Stimulated activated CD8-positive, alpha-beta memory T cell treated with anti-CD3 and anti-CD28 coated beads, Interleukin-7, amount 100 ng/mL, for 1 hour (primary cell): ENCODE data around the gene RAE1.
A peak's percentile ranks its signal among the peaks of the same experiment; 100 is the strongest.
"Not testable (repeated sequence)": the region's sequence is repeated elsewhere in the genome, so short reads cannot be mapped to it uniquely, and the experiment has no call there.

Source experiments
- DNase-seq, 2 donors: peaks; one replicate each; pipeline ENCODE4 v3.0.0-alpha.2; 2020; ENCODE audit warnings: low read depth in 2 of 2

RAE1 gene

DNA sequence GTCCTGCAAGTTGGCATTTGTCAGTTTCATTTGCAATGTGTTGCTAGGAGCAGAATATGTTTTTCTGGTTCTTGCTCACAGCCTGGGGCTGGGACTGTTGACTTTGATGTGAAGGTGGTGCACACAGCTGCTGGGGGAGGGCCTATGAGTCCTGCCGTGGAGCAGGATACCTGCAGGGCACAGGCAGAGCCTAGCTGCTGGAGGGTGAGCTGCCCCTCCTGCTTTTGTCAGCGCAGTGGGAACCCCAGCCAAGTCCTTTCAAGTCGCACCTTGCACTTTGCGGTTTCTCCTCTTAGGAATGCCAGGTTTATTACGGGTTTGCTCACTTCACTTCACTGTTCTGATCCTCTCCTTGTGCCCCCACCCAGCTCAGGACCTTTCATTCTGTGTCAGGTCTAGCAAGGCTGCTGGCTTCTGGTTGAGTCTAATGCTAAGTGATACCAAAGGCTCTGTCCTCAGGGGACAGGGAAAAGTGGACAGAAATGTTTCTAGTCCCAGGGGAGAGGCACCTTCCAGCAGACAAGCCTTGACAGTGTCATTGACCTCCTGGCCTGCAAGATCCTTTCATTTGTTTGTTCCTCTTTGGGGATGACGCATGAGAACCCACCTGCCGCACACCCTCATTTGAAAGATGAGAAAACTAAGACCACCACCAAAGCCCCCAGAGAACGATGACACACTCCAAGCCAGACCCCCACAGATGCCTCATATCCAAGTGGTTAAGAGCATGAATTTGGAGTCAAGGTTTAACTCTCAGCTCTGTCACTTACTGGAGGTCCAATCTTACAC is 24.2 kb upstream of the RAE1 start:
- no peak for DNase-seq

DNA sequence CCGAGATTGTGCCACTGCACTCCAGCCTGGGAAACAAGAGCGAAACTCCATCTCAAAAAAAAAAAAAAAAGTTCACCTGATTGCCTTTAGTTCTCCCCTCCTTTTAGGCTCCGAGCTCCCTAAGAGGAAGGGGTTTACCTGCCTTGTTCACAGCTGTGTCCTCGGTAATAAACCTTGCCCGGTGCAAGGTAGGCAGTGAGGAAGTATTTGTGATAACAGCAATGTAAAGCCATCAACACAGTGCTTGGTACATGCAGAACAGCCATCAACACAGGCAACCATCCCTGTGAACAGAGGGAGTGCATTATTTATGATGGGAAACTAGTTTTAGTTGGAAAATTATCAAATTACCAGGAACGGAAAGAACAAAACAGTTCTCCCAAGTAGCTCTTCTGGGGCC is 23.2 kb upstream of the RAE1 start:
- DNase-seq: no peak

DNA sequence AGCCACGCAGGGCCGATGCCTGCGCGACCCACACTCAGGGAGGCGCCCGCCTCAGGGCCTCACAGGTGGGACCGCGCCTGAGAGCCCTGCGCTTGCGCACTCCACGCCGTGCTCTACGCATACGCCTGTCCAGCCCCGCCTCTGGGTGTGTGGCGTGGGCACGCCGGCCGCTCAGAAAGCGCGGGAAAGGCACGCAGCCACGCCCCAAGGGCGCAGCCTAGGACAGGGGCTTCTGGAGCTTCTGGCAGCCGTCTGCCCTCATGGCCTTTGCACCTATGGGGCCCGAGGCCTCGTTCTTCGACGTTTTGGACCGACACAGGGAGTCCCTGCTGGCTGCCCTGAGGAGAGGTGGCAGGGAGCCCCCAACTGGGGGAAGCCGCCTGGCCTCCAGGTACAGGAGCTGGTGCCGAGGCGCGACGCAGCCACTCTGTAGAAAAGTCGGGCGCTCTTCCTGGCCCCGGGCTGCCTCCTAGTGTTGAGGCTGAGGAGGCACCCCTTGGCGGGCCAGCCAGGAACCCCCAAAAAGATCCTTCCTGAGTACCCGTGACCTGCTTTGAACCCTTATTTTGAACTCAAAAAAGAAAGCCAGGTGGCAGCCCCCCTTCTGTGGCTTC is 21.3 kb upstream of the RAE1 start, which contains the start of gene SPO11:
TSS of gene SPO11 (plus strand) at position 196 of the 614 bp plus-strand sequence. CDS start at position 261, 65 bp downstream.
- no peak for DNase-seq

GRCh38 chr20:57330998-57331397 is 20.1 kb upstream of the RAE1 start:
- no peak for DNase-seq

DNA sequence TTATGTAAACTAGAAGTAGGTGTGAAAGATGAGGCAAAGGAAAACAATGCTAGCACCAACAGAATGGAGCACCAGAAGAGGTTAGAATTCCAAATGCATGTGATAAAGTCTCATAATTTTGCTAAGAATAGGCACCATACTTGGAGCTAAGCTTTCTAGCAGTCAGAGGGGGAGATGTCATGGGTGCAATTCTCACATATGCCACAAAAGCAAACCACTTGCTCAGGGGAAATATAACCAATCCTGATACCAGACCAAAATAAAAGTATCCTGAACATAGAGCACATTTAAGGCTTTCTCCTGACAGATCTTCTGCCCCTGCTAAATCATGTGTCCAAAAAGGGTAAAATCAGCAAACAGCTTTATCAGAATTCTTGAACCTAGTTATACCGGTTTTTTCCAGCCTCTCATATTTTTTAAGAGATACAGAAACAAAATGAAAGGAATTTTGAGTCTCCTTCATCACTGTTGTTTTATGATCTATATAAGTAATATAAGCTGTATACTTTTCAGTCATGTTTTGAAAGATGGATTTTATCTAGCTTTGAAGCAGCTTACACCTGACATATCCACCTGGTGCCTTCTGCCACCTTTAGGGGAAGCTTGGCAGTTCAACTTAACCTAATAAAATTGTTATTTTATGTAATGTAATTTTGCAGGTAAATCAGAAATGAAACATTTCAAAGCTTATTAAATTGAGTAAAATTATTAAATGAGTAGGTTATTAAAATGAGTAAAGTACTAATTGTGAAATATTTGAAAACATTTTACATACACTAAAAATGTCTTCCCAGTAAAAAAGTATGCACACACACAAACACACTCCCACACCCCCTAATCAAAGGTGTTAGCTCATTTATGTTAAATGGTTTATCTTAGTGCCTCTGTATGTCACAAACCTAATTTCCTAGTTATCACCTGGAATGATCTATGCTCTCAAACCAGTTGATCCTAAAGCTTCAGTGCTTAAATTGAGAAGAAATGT is 18.7 kb upstream of the RAE1 start:
- no peak for DNase-seq

DNA sequence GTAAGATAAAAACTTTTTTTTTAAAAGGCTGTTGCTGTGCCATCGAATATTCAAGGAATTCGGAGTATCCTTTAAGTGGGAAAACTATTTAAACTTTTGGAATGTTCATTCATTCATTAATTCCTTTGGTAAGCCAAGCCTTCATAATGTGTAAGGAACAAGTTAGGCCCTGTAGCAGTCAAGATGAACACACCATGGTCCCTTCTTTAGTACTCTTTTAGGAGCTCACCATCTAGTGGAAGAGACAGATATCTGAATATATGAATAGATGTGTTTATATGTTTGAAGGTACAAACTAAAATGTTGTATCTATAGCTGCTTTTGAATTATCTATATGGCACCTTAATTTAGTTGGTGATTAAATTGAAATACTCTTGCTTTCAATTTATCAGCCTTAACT is 15.7 kb upstream of the RAE1 start:
- DNase-seq: no peak

- DNase-seq: no peak
These were observed 9.4 kb upstream of the RAE1 start for GRCh38 chr20:57341663-57342062.

DNA sequence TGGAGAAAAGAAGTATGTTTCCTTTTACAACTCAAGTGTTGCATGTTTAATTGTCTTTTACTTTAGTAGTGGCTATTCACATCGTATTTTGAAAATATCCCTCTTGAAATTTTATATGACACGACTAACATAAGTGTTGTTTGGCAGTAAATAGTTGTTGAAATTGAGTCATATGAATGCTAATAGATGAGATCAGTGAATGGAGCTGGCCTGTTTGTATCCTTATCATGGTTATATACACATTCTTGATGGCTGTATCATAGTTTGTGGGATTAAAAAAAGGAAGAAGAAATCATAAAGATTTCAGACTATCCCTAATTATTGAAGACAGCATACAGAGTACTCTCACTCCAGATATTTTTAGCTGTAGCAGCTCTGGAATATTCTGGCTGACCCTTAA is 8.2 kb upstream of the RAE1 start:
- no peak for DNase-seq

- peak; percentile 14 to 51 for DNase-seq
These were observed 4.6 kb upstream of the RAE1 start for GRCh38 chr20:57346477-57346876.

DNA sequence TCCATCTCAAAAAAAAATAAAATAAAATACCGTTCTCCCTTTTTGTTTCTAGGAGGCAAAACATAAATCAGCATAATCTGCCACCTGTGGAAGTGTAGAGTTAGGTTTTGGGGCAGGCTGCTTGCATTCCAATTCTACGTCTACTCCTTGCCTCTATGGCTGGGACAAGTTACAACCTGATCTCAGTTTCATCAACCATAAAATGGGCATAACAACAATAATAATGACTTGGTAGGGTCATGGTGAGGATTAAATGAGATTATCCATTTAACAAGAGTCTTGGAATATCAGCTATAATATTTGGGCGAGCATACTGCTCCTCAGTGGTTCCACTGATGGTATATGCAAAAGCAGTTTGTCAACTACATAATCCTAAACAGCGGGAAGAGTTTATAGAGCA is 3.7 kb upstream of the RAE1 start:
- DNase-seq: no peak

DNA sequence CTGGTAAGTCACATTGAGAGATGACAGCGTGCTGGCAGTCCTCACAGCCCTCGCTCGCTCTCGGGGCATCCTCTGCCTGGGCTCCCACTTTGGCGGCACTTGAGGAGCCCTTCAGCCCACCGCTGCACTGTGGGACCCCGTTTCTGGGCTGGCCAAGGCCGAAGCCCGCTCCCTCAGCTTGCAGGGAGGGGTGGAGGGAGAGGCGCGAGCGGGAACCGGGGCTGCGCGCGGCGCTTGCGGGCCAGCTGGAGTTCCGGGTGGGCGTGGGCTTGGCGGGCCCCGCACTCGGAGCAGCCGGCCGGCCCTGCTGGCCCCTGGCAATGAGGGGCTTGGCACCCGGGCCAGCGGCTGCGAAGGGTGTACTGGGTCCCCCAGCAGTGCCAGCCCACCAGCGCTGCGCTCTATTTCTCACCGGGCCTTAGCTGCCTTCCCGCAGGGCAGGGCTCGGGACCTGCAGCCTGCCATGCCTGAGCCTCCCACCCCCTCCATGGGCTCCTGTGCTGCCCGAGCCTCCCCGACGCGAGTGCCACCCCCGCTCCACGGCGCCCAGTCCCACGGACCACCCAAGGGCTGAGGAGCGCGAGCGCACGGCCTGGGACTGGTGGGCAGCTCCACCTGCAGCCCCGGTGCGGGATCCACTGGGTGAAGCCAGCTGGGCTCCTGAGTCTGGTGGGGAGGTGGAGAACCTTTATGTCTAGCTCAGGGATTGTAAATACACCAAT is 2.7 kb upstream of the RAE1 start:
- not testable (repeated sequence) for DNase-seq

DNA sequence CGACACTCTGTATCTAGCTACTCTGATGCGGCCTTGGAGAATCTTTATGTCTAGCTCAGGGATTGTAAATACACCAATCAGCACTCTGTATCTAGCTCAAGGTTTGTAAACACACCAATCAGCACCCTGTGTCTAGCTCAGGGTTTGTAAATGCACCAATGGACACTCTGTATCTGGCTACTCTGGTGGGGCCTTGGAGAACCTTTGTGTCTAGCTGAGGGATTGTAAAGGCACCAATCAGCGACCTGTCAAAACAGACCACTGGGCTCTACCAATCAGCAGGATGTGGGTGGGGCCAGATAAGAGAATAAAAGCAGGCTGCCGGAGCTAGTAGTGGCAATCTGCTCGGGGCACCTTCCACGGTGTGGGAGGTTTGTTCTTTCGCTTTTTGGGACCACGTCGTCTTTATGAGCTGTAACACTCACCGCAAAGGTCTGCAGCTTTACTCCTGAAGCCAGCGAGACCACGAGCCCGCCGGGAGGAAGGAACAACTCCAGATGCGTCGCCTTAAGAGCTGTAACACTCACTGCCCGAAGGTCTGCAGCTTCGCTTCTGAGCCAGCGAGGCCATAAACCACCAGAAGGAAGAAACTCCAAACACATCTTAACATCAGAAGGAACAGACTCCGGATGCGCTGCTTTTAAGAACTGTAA is 2.0 kb upstream of the RAE1 start:
- not testable (repeated sequence) for DNase-seq

- no peak for DNase-seq
These were observed 859 bp upstream of the RAE1 start for GRCh38 chr20:57350081-57350710.

GRCh38 chr20:57350726-57351041 is 371 bp upstream of the RAE1 start:
- DNase-seq: not testable (repeated sequence)

DNA sequence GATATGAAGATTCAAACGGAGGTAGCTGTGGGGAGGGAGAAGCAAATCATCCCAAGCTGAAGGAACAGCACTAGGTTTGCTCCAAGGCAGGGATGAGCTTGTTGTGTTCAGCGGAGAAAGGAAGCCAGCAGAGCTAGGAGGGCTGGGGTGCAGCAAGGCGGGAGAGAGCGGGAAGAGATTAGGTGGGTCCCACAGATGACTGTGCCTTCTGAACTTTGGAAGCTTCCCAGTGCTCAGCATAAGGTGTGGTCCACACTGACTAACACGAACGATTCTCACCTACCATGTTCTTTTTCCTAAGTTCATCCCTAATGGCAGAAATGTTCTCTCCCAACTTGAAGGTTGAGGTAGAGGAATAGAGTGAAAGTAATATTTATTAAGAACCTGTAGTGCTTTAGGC is 1.2 kb downstream of the RAE1 start:
- DNase-seq: no peak

DNA sequence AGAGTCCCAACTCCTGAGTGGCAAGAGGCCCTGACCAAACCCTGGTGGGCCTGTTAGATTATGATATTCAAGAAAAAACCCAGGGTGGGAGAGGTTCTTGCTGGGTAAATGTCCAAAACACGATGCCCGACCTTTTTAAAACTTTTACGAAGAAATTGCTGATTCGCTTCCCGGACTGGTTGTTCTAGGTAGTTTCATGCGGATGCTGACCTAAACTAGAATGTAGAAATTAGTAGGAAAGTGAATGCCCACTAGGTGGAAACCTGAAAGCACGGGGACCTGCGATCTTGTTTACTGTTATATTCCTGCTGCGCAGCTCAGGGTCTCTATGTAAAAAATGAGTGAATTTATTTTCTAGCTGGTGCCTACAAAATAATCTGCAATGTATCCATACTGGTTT is 2.3 kb downstream of the RAE1 start:
- DNase-seq: no peak

- DNase-seq: no peak
These were observed 10.5 kb downstream of the RAE1 start for GRCh38 chr20:57361517-57361916.

GRCh38 chr20:57364451-57364850 is 13.4 kb downstream of the RAE1 start:
- DNase-seq: no peak

DNA sequence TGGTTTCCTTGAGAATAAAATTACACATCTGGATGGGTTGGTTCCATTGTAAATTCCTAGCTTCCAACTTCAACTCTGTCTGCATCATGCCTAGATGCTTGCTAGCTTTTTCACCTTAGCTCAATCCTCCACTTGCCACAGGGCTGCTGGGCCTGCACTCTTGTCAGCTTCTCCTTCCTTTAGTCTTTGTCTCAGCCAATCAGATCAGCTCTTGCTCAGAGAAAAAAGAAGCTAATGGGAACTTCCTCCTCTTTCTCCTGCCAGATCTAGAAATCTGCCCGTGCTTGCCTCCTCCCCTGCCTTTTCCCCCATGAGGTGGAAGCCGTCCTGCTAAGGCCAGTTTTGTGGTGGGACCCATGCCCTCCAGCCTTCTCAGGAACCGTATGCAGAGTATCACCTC is 18.5 kb downstream of the RAE1 start:
- no peak for DNase-seq

- no peak for DNase-seq
These were observed 19.3 kb downstream of the RAE1 start for GRCh38 chr20:57370316-57370715.

DNA sequence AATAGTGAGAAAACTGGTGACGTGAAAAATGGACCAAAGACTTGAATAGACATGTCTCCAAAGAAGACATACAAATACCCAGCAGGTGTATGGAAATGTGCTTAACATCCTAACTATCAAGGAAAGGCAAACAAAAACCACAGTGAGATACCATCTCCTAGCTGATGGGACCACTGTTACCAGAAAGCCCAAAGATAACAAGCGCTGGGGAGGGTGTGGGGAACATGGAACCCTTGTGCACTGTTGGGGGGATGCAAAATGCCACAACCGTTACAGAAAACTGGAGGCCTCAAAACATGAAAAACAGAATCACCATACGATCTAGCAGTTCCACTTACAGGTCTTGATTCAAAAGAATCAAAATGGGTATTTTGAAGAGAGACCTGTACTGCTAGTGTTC is 20.3 kb downstream of the RAE1 start:
- DNase-seq: no peak
